ENCODE results near the gene BRD7.

DNA sequence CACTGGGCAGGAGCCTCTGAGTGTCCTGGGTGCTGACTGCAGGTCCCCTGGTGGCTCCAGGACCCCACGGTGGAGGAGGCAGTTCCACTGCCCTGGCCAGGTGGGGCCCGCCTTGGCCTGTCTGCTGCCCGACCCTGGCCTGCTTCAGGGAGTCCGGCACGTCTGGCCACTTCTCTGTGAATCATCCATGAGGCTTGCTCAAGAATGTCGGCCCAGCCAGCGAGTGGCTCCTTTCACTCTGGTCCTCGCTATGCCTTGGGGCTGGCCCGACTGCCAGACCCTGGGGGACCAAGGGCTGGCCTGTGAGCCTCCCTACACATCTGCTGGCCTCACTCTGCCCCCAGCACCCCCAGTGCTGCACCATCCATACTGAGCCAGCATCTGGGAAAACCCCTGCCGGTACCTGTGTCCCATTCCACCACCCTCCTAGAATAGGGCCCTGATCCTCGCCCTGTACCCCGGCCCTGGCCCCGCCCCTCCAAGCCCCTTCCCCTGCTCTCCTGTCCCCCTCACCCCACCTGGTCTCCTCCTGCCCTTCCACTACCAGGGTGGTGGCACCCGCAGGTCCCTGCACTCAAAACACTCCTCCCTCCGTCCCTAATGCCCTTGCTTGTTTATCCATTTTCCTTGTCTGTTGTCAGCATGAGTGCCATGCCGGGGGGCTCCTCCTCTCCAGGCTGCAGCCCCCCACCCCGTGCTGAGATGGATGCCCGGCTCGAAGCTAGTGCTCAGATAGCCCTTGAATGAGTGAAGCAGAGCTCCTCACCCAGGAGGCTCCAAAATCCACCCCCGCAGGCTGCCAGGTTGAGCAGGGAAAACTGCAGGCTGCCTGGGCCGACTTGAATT is 66.9 kb downstream of the BRD7 start:
- no peak for TF ChIP-seq MAFK (IDR thresholded peaks at IDR 0.05; ENCODE audit: low read depth, low read length)
- TF ChIP-seq, protein P1, sequence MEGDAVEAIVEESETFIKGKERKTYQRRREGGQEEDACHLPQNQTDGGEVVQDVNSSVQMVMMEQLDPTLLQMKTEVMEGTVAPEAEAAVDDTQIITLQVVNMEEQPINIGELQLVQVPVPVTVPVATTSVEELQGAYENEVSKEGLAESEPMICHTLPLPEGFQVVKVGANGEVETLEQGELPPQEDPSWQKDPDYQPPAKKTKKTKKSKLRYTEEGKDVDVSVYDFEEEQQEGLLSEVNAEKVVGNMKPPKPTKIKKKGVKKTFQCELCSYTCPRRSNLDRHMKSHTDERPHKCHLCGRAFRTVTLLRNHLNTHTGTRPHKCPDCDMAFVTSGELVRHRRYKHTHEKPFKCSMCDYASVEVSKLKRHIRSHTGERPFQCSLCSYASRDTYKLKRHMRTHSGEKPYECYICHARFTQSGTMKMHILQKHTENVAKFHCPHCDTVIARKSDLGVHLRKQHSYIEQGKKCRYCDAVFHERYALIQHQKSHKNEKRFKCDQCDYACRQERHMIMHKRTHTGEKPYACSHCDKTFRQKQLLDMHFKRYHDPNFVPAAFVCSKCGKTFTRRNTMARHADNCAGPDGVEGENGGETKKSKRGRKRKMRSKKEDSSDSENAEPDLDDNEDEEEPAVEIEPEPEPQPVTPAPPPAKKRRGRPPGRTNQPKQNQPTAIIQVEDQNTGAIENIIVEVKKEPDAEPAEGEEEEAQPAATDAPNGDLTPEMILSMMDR (conservative IDR thresholded peaks at IDR 0.05; ENCODE audit: low read depth, low read length), result no peak
- peak; percentile 40; the same call in 1 of the 2 replicates for TF ChIP-seq POLR2A (IDR thresholded peaks at IDR 0.05; ENCODE audit: low read depth, low read length)
- no peak for TF ChIP-seq RFX5 (IDR thresholded peaks at IDR 0.05; ENCODE audit: low read depth, low read length)
- TF ChIP-seq, protein P2, sequence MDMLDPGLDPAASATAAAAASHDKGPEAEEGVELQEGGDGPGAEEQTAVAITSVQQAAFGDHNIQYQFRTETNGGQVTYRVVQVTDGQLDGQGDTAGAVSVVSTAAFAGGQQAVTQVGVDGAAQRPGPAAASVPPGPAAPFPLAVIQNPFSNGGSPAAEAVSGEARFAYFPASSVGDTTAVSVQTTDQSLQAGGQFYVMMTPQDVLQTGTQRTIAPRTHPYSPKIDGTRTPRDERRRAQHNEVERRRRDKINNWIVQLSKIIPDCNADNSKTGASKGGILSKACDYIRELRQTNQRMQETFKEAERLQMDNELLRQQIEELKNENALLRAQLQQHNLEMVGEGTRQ (IDR thresholded peaks at IDR 0.05; ENCODE audit: low read depth, low read length), result no peak
- no peak for TF ChIP-seq CHD1 (IDR thresholded peaks at IDR 0.05; ENCODE audit: low read depth, low read length)

All from IMR-90 (cell line).